Mesenteric fat pad (tissue), 1 donor: ENCODE data around the gene ZBTB1. TPM values are rescaled to one million over a fixed set of nuclear protein-coding genes. Genes with fewer than 3 reads are reported as not detected.
"Not testable (repeated sequence)": the region's sequence is repeated elsewhere in the genome, so short reads cannot be mapped to it uniquely, and the experiment has no call there.

Experiments
- DNase-seq: peaks from one replicate; pipeline ENCODE4 v3.0.0-alpha.2; 2020; ENCODE audit warnings: low spot score
- total RNA-seq: library from RNA; stranded (reverse); fragmentation: NEBNext Ultra II Directional; extraction: Animal tissue kit (Norgen Biotek cat#: 25700); gene quantifications from one replicate; pipeline ENCODE4 v1.2.1, GENCODE V29; 2021
- donor health status: DM: yes; HTN: yes; CAD: no.

Gene ZBTB1
- total RNA-seq, 1 donor from 2014 or later: 35.5 TPM

DNA sequence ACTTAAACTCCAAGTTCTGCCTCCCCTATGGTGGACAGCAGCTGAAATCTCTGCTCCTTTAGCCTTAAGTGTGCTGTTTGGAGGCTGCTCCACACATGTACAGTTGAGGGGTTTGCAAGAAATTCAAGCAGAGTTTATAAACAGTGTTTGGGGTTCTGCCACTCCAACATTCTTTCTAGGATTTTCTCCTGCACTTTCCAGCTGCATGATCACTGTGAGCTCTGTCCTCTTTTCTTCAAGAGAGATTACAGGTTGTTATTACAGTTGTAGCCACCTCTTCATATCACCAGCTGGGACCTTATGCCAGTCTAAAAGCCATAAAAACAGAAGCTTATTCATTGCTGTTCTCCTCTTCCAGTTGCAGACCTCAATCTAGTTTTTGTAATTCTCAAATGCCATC is 9.3 kb upstream of the ZBTB1 start:
- DNase-seq: no peak

DNA sequence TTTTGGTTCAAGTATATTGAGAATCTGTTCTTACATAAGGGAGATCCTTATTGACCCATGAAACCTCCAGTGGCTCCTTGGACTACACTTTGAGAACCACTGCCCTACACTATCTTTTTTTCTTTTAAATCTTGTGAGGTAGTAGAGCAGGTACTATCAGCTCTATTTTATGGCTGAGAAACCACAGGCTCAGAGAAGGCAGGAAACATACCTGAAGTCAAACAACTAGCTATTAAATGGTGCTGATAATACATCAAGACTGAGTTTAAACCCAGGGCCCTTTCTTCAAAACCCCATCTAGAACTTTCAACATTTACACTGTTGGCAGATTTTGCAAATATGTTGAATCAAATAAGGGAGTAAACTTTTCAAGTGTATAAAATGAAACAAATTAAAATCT is 7.8 kb upstream of the ZBTB1 start:
- DNase-seq: no peak

DNA sequence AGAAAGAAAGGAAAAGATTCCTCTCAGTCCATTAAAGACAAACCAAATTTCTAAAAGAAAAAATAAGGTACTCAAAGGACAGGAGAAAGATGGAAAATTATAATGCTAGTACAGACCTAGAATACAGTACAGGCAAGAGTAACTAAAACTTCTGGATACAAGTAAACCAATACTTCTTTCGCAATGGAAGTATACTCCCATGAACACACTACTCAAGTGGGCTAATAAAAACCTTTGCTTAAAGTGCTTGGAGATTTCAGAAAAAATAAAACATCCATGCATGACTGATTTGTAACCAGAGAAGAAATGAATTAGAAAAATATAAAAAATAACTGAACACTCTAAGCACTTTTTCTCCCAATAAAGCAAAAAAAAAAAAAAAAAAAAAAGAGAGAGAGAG is 4.5 kb upstream of the ZBTB1 start:
- no peak for DNase-seq

DNA sequence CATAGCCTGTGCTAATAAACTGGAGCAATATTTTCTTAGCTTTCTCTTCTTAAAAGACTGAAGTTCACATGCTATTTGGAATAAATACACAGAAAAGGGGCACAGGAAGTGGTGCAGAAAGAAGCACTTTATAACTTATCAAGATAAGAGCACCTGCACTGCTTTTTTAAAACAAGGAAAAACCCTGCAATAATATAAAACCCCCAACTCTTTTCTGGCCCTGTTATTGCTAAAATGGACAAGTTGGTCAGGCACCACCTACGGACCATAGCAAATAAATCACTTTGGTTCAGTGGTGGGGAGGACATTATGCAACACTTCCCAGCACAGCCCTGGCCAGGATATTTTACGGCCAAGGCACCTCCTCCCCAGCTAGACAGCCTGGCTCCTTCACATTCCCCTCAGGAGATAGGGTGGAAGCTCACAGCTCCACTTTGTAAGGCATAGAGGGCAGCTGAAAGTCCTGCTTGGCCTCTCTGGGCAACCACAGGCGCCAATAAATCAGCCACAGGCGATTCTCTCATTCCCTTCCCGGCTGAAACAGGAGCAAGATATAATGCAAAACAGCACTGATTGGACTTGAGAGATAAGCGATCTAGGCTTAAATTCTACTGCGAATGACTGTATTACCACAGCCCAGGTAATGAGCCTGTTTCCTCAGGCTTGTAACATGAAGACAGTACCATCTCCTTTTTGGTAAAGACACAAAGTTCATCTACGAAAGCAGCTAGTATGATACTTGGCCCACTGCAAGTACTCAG is 3.0 kb upstream of the ZBTB1 start:
- no peak for DNase-seq

DNA sequence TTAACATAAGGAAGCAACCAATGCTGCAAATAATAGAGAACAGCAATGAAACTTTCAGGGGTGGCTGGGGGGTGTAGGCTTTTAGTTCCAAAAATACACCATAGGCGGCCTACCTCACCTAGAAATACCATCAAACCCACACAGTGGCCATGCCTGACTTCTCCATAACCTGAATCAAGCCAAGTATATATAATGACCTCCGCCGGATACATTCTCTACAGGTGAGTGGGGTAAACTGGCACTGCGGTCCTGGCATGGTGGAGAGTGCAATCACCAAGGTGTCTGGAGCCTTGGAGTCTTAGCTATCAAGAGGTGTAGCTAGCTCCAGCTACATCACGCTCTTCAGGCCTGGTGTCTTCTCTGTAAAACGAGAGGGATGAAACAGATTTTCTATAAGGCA is 2.1 kb upstream of the ZBTB1 start:
- no peak for DNase-seq

DNA sequence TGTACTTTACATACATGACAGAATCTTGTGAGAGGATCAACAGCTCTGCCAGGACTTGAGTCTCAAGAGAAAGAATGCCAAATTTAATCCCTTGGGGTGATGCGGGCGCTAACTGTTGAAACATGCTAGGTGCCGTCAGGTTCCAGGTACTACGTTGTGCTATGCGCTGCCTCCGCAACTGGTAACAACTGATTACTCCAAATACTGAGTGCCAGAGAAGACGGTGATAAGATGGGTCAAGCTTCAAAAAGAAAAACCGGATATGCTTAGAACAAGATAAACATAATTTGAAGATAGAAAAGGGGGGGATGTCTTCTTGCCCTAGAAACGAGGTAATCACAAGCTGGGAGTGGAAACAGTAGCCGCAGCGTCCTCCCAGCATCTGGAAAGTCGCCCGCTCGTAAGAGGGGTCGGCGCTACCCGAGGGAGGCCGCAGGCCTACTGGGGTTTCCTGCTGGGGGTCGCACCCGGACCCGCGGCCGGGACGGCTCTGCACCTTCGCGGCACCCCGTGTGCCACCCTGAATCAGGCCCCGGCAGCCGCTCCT is 1.6 kb upstream of the ZBTB1 start:
- DNase-seq: no peak

DNA sequence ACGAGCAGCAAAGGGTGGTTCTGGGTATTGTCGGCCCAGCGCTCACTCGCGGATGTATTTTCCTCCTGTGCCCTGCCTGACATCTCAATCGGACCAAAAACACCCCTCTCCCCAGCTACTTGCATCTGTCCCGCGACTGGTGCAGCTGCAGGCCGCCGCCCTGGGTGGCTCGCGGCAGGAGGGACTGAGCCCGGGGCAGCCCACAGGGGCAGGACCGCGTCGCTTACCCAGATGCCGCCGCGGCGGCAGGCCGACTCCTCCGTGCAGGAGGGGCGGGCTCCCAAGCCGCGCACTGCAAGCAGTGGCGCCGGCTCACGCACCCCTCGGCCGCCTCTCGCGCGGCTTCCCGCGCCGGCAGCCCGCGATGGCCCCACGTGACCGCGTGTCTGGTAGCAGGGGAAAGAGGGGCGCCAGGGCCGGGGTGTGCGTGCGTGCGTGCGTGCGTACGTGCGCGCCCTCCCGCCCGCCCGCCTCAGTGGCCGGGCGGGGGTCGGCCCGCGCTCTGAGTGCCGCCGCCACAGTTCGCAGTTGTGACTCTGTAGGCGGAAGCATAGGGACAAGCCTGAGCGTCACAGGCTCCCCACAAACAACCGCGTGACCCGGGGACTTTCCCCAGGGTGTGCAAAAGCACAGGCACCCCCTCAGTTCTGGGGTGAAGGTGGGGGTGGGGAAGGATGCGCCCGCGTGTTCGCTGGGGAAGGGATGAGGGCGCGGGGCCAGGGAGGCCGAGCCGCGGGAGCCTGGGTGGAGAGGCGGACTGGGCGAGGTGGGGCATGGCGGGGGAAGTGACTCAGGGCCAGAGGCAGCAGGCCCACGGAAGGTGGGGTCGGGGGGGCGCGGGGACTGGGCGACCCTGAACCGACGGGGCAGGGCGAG is 898 bp upstream of the ZBTB1 start, which contains the start of gene ZBTB25:
ZBTB25 (minus strand) TSS at position 405 of the 876 bp plus-strand sequence. CDS start 13,305 bp downstream, outside the sequence.
- DNase-seq: peak; percentile 97

DNA sequence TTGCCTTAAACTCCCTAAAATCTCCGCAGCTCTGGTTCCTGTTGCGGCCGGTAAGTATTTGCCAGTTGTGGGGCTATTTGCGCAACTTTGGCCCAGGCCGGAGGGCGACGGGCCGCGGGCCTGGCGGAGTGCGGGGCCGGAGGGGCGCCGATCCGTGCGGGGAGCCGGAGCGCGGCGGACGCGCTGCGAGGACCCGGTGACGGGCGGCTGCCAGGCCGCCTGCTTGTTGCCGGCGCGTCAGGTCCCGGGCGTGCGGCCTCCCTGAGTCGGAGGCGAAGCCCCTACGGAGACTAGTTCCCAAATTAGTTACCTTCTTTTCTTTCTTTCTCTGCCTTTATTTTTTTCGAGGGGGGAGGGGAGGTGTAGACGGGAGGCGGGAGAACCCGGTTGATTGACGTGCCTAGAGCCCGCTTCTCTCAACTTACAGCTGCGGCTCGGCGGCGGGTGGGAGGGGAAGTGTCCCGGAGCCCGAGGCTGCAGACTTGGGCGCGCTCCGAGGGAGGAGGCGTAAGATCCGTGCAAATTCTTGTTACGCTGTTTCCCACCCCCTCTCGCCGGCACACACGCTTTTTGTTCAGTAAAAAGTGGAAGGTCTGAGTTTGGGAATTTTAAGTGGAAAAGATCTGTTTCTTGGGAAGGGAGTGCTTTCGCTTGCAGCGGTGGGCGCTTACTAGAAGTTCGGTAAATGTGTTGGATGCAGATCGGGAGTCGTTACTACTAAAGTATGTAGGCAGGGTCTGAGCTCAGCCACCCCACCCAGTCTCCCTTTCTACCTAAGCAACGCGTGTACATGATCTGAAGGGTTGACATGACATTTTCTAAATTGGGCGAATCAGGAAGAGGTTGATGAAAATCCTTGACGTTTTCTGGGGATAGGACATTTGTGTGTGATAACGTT is 576 bp downstream of the ZBTB1 start:
- peak; percentile 91 for DNase-seq

DNA sequence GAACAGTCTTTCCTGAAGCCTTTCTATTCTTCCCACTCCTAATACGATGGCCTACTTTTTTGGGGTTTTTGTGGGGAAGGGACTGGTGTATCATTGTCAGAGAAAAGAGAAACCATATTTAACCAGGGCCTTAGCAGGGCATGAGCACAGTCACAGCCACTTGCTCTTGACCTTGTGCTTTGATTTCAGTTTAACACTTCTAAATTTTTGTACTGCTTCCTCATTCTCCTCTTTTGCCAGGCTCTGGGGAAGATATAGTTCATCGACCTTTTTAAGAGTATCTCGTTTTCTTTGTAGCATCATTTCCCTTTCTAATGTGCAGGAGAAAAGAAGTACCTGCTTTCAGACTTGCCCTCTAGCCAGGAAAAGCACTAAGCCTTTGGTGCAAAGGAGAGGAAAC is 2.2 kb downstream of the ZBTB1 start:
- DNase-seq: no peak

DNA sequence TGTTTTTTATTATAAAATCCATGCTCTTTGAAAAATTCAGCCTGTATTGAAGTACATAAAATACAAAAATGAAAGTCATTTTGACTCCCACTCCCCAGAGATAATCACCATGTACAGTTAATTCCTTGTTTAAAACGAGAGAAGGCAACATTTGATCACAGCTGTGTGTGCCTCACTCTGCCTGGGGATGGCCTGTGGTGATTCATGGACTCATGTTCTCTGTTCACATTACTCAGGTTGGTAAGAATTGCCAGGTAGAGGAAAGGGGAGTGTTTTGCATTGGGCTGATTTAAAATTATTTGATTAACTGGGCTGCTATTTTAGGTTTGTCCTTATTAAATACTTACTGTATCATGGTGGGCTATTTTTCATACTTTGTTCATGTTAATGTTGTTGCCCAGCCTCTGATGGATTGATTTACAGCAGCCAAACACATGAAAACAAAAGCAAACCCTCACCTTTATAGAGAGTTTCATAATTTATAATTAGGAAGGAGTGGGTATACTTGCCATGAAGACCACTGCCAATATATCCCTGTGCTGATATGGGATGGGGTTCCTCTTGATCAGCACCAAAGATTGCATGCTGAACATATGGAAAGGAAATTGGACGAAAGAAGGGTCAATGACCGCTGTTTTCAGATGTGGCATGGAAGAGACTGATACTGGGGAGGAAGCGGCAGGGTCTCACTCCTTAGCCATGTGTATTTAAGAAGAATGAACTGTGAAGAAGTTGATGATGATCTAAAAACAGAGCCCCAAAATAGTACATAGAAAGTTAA is 3.0 kb downstream of the ZBTB1 start:
- no peak for DNase-seq

DNA sequence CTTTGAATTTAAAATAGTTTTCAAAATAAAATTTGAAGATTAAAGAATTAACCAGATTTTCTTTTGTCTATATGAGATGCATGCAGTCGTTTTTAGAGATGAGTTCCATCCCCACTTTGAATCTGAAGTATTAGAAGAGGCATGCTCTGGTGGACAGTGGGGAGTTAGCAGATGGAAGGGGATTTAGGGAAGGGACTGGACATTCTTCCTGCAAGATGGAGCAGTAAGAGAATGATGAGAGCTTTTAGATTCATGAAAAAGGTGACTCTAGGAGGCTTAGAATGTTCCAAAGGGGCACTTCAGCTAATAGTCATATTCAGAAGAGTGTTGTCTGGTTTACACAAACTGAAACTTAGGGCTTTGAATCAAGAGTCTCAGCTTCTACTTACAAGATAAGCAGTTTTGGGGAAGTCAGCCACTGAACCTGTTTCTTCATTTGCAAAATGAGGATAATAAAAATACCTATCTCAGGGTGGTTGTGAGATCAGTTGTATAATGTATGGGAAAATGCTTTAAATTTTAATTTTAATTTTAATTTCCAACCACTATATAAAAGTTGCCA is 3.7 kb downstream of the ZBTB1 start:
- DNase-seq: no peak

DNA sequence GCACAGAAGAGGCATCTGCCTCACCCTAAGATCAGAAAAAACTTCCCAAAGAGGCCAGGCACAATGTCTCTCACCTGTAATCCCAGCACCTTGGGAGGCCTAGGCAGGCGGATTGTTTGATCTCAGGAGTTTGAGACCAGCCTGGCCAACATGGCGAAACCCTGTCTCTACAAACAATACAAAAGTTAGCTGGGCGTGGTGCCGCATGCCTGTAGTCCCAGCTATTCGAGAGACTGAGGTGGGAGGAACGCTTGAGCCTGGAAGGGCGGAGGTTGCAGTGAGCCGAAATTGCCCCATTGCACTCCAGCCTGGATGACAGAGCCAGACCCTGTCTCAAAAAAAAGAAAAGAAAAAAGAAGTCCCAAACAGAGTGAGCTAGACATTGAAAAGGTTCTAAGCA is 4.5 kb downstream of the ZBTB1 start:
- no peak for DNase-seq

DNA sequence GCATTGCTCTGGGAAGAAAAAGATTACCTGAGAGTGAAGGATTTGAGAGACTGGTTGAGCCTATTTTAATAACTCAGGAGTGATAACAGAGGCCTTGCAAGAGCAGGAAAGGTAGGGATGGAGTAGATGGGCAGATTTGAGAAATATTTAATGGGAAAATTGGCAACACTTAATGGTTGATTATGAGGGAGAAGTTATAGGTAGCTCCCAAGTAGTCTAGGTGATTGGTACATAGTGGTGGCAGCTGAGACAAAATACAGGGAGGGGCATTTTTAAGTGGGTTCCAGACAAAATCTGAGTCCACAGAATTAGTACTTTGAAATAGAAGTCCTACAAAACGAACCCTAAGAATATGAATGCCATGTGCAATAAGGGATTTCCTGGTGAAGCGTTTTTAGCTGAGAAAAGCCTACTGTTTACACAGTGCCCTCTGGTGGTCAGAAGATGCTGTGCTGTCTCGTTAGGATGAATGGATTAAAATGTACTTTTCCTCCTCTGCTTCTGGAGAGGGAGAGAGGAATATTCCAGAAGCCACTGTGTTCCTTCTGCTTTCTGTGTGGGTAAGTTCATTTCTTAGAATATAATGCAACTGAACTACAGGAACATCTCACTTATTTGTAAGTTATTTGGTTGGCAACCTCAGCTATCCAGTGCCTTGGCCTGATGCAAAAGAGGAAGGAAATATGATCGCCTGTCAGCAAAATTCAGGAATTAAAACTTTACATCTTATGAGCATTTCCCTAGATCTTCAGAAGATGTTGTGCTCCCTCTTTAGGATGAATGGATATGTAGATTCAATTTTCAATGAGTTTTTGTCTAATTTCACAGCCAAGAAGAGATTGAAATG is 6.5 kb downstream of the ZBTB1 start:
- no peak for DNase-seq

DNA sequence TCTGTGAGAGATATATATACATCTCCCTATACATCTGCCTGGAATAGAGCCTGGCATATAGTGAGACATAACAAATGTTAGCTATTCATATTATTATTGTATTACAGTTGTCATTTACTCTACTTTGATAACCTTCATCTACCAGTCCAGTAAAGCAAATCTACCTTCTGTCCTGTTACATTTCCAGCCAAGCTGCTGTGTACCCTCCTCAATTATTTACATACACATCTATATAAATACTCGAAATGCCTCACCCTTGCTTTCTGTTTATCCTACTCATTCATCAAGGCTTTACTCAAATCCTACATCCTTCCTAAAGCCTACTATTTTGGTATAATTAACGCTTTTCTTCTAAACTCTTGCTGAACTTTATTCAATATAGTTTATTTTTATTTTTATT is 8.7 kb downstream of the ZBTB1 start:
- no peak for DNase-seq

DNA sequence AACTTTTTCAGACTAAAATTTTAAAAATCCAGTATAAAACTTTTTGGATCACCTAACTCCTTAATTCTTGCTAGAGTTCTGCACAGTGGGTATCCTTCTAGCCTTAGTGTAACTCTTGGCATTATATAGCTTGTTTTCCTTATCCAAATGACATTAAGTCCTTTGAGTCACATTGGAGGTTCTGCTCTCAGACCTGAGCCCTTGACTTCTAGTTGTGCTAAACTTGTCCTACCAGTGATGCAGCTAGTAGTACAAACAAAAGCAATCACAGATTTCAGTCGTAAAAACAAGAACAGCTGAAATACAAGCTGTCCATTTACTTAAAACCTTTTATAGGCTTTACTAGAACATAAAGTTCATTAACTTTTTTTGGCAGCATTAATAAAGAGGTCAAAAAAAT is 10.5 kb downstream of the ZBTB1 start:
- DNase-seq: no peak

DNA sequence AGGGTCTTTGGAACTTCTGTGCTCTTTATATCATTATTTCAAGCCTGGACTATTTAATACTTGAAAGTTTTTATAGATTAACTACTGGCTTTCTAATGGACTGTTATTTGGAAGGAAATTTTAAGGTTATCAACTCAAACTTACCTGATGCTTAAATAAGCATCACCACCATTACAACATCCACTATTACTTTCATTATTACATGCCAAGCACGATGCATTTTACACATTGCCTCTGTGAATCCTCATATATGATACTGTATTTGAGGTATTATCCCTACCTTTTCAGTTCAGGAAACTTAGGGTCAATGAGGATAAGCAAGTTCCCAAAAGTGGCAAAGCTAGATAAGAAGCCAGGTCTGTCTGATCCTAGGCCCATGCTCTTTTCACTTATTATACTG is 12.4 kb downstream of the ZBTB1 start:
- DNase-seq: no peak

DNA sequence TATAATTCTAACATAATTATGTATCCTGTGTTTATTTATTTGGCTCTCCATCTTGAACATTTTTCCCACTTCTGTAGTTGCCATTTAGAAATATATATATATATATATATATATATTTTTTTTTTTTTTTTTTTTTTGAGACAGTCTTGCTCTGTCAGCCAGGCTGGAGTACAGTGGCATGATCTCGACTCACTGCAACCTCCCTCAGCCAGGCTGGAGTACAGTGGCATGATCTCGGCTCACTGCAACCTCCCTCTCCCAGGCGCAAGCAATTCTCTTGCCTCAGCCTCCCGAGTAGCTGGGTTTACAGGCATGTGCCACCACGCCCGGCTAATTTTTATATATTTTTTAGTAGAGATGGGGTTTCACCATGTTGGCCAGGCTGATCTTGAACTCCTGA is 13.1 kb downstream of the ZBTB1 start:
- not testable (repeated sequence) for DNase-seq

DNA sequence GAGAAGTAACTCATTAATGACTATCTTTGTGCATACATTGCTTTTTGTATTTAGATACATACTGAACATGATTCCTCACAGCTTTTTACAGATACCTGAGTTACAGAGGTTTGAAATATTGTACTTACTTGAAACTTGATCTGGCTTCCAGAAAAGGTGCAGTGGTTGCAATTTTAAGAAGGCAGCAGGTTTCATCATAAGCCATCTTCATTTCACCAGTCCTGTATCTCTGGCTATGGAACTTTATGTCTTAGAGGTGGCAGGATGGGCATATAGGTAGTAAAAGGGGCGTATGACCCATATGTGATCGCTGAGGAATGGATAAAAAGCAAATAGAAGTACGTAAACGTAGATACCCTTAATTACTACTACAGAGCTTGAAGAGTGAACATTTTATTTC is 13.7 kb downstream of the ZBTB1 start:
- DNase-seq: no peak

DNA sequence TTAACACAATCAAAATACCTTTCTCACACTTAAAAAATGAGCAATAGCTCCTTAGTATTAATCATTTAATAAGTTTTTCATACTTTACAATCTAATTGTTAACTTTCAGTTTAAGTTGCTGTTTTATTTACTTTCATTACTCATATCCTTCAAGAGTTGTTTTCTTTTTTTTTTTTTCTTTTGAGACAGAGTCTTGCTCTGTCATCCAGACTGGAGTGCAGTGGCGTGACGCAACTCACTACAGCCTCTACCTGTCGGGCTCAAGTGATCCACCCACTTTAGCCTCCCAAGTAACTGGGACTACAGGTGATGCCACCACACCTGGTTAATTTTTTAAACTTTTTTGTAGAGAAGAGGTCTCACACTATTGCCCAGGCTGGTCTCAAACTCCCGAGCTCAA is 16.1 kb downstream of the ZBTB1 start:
- DNase-seq: no peak
